ENCODE data around the gene ABCG8. TPM values are rescaled to one million over a fixed set of nuclear protein-coding genes. Genes with fewer than 3 reads are reported as not detected.

The ABCG8 gene
- total RNA-seq, 4 donors from 2014 or later, result 0.09 TPM; not detected in 3

- no peak overlapping the region for H3K27ac ChIP-seq
- no peaks in the 10 kb centered on the region for H3K27me3 ChIP-seq
- DNase-seq, result no peak
- no peaks in the 10 kb centered on the region for H3K4me1 ChIP-seq
- intact Hi-C loops (cut with DNase I; ENCODE audit: low total_unique reads), result no loop called here
- H3K4me3 ChIP-seq, result no peak overlapping the region
- H3K9me3 ChIP-seq, result no peaks in the 10 kb centered on the region
- H3K36me3 ChIP-seq, result no peaks in the 10 kb centered on the region
- TF ChIP-seq POLR2A (IDR thresholded peaks at IDR 0.05), result no peak
- TF ChIP-seq, protein P1, sequence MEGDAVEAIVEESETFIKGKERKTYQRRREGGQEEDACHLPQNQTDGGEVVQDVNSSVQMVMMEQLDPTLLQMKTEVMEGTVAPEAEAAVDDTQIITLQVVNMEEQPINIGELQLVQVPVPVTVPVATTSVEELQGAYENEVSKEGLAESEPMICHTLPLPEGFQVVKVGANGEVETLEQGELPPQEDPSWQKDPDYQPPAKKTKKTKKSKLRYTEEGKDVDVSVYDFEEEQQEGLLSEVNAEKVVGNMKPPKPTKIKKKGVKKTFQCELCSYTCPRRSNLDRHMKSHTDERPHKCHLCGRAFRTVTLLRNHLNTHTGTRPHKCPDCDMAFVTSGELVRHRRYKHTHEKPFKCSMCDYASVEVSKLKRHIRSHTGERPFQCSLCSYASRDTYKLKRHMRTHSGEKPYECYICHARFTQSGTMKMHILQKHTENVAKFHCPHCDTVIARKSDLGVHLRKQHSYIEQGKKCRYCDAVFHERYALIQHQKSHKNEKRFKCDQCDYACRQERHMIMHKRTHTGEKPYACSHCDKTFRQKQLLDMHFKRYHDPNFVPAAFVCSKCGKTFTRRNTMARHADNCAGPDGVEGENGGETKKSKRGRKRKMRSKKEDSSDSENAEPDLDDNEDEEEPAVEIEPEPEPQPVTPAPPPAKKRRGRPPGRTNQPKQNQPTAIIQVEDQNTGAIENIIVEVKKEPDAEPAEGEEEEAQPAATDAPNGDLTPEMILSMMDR (IDR thresholded peaks at IDR 0.05), result no peak
Observed at GRCh38 chr2:43896906-43897305, 58.1 kb downstream of the ABCG8 start.

DNA sequence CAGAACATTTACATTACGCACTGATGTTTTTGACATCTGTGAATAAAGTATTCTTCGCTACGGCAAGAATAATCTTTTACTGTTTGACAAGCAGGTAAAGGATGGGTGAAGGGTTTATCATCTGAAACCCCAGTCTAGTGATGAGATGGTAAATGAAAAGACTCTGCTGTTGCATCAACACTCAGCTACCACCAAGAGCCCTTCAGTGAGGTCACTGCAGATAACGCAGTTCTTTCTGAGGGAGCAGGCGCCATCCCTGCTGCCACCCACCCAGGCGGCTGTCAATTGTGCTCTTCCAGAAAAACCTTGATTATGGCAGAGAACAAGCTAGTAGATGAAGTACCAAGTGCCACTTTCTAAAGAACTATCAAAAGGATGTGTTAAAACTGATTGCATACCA lies 58.7 kb downstream of the ABCG8 start:
- H3K36me3 ChIP-seq, result no peaks in the 10 kb centered on the region
- H3K27me3 ChIP-seq, result no peaks in the 10 kb centered on the region
- DNase-seq, result no peak
- no peak overlapping the region for H3K4me3 ChIP-seq
- H3K9me3 ChIP-seq, result no peaks in the 10 kb centered on the region
- H3K4me1 ChIP-seq, result no peaks in the 10 kb centered on the region
- intact Hi-C loops (cut with DNase I; ENCODE audit: low total_unique reads), result no loop called here
- H3K27ac ChIP-seq, result no peak overlapping the region
- TF ChIP-seq POLR2A (IDR thresholded peaks at IDR 0.05), result no peak
- TF ChIP-seq, protein P1 (IDR thresholded peaks at IDR 0.05), result no peak

GRCh38 chr2:43898134-43898837 lies 59.5 kb downstream of the ABCG8 start:
- intact Hi-C loops (cut with DNase I; ENCODE audit: low total_unique reads), result no loop called here
- Histone ChIP-seq H3K36me3 (no peaks in the 10 kb centered on the region), H3K27me3 (no peaks in the 10 kb centered on the region), H3K4me3 (no peak overlapping the region), H3K4me1 (no peaks in the 10 kb centered on the region), H3K27ac (no peak overlapping the region), H3K9me3 (no peaks in the 10 kb centered on the region)
- TF ChIP-seq, protein P1 (IDR thresholded peaks at IDR 0.05), result no peak
- no peak for TF ChIP-seq POLR2A (IDR thresholded peaks at IDR 0.05)
- no peak for DNase-seq

DNA sequence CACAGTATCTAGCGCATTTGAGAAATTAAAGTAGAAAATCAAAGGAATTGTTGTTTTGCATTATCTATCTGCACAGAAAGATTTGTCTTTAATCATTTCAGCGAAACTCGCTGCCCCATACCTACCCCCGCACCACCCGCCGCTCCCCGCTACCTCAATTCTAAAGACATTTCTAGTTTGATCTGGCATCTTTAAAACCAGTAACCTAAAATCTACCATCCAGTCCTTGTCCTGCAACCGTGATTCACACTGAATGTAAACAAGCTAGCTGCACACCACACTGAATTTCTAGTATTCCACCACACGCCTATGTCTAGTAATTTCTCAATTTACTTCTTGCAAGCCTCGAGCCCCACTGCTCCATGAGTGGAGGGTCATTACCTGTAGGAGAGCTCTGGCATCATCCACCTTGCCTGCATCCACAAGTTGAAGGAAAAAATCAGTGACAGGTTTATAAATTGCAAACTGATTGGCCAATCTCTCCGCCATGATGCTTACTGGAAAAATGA lies 60.1 kb downstream of the ABCG8 start:
- H3K4me3 ChIP-seq, result no peak overlapping the region
- H3K9me3 ChIP-seq, result no peaks in the 10 kb centered on the region
- H3K4me1 ChIP-seq, result no peaks in the 10 kb centered on the region
- intact Hi-C loops (cut with DNase I; ENCODE audit: low total_unique reads), result no loop called here
- DNase-seq, result no peak
- no peaks in the 10 kb centered on the region for H3K36me3 ChIP-seq
- no peak overlapping the region for H3K27ac ChIP-seq
- no peaks in the 10 kb centered on the region for H3K27me3 ChIP-seq
- no peak for TF ChIP-seq POLR2A (IDR thresholded peaks at IDR 0.05)
- TF ChIP-seq, protein P1 (IDR thresholded peaks at IDR 0.05), result no peak

GRCh38 chr2:43899589-43899988 lies 60.8 kb downstream of the ABCG8 start:
- no peaks in the 10 kb centered on the region for H3K9me3 ChIP-seq
- TF ChIP-seq, protein P1 (IDR thresholded peaks at IDR 0.05), result no peak
- no peak for TF ChIP-seq POLR2A (IDR thresholded peaks at IDR 0.05)
- no peak for DNase-seq
- intact Hi-C loops (cut with DNase I; ENCODE audit: low total_unique reads), result no loop called here
- H3K27ac ChIP-seq, result no peak overlapping the region
- no peaks in the 10 kb centered on the region for H3K27me3 ChIP-seq
- no peaks in the 10 kb centered on the region for H3K36me3 ChIP-seq
- H3K4me3 ChIP-seq, result no peak overlapping the region
- H3K4me1 ChIP-seq, result no peaks in the 10 kb centered on the region
